Measurements from ENCODE around the gene UBE4A. TPM values are rescaled to one million over a fixed set of nuclear protein-coding genes. Genes with fewer than 3 reads are reported as not detected.
"Not testable (repeated sequence)": the region's sequence is repeated elsewhere in the genome, so short reads cannot be mapped to it uniquely, and the experiment has no call there.

UBE4A gene
- total and polyA plus RNA-seq, 10 of the 15 experiments (the other 5 are each of a cell fraction or from before 2014, with no cell fraction given) = 6.2 to 39.6 (median 30.3) TPM

DNA sequence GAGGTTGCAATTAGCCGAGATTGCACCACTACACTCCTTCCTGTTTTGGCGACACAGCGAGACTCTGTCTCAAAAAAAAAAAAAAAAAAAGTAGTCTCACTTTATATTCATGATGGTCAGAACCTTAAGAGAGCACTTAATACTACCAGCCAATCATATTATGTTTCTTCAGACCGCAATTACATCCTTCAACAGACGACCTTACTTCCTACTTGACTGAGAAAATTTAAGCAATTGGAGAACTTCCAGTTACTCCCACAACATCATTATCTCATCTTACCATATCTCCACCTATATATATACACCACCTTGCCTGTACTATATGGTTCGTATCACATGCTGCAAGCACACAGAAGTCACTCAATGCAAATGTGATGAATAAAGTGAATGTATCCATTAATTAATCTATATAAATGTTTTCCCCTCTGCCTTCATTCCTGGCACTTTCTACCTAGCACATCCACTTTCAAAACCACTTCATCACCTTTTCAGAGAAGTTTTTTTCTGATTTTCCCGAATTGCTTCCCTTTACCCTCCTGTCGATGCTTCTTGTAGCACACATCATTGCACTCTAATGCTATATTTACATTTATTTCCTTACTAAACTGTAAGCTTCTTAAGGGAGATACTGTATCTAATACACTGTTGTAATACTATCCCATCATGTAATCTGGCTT is 55.8 kb downstream of the UBE4A start (continued):
- no peak for TF ChIP-seq EGR1 (IDR thresholded peaks at IDR 0.05; ENCODE audit: borderline replicate concordance in 1 of 2, low read depth in 2 of 2, low read length in 2 of 2)
- TF ChIP-seq MEF2B (IDR thresholded peaks at IDR 0.05; ENCODE audit: partially characterized antibody, poor library complexity, severe bottlenecking) = no peak
- TF ChIP-seq MYB (IDR thresholded peaks at IDR 0.05; ENCODE audit: borderline replicate concordance, low read depth, low read length) = no peak
- TF ChIP-seq POU2F2 (IDR thresholded peaks at IDR 0.05; ENCODE audit: borderline replicate concordance, low read depth, low read length) = no peak
- no peak for TF ChIP-seq HDGF (IDR thresholded peaks at IDR 0.05)
- TF ChIP-seq, protein P1, sequence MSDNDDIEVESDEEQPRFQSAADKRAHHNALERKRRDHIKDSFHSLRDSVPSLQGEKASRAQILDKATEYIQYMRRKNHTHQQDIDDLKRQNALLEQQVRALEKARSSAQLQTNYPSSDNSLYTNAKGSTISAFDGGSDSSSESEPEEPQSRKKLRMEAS (IDR thresholded peaks at IDR 0.05; ENCODE audit: low read depth, low read length) = no peak
- TF ChIP-seq TCF3 (IDR thresholded peaks at IDR 0.05; ENCODE audit: borderline replicate concordance, insufficient read depth, low read depth, low read length) = no peak

DNA sequence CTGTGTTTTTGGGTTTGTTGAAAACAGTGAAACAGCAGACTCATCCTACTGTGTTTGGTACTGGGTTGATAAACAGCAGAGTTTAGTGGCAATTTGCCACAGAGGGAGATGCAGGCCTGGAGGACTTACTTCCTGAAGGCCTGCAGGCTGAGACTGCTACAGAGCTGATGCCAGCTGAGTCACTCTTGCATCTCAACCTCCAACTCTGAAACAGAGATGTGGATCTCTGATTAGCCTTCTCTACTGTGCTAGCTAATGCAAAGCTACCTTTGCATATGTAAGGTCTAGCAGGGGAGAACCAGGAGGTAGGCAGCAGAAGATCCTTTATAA is 56.3 kb downstream of the UBE4A start:
- FAIRE-seq = no peak
- CTCF ChIA-PET = interaction anchor here (1.0 kb wide), 1 partner anchor 9 kb away, joined by 3 read pairs; no protein-coding TSS in a partner anchor
- Histone ChIP-seq H3K4me3 (no peak overlapping the region), H2AFZ (ENCODE audit: control insufficient read depth, low read depth, low read length) (no peak overlapping the region), H3K79me2 (ENCODE audit: control insufficient read depth, insufficient read depth, low read length) (no peaks in the 10 kb centered on the region), H3K27ac (ENCODE audit: control insufficient read depth, insufficient read depth) (no peak overlapping the region), H3K4me2 (ENCODE audit: control insufficient read depth, insufficient read depth) (no peak overlapping the region), H3K9ac (ENCODE audit: control insufficient read depth, insufficient read depth, low read length) (no peak overlapping the region), H4K20me1 (ENCODE audit: control insufficient read depth, insufficient read depth) (no peaks in the 10 kb centered on the region), H3K4me1 (ENCODE audit: control insufficient read depth, insufficient read depth, low read length) (peaks cover 8% of the 10 kb centered on the region), H3K9me3 (replicated peaks; ENCODE audit: control insufficient read depth, insufficient read depth, low read length) (no peaks in the 10 kb centered on the region; the same call in 2 of the 3 replicates), H3K36me3 (ENCODE audit: control insufficient read depth in 2 of 2, insufficient read depth in 2 of 2, low read length in 1 of 2) (no peaks in the 10 kb centered on the region), H3K27me3 (replicated peaks in 1 of 2; ENCODE audit: control insufficient read depth in 2 of 2, insufficient read depth in 2 of 2, low read length in 1 of 2) (no peaks in the 10 kb centered on the region)
- intact Hi-C loops (cut with micrococcal nuclease; ENCODE audit: unreplicated experiment) = no loop called here
- ATAC-seq = no peak
- BruUV-seq (replicated peaks) = no TSS peak
- no peak for DNase-seq (ENCODE audit: low read depth, low spot score)
- RAD21 ChIA-PET (ENCODE audit: unreplicated experiment) = no interaction called here
- POLR2A ChIA-PET = no interaction called here
- SMC1A ChIA-PET (ENCODE audit: uncharacterized antibody, unreplicated experiment) = interaction anchor here (0.8 kb wide), 1 partner anchor 75 kb away, joined by 3 read pairs; no protein-coding TSS in a partner anchor
- TF ChIP-seq, protein P2, sequence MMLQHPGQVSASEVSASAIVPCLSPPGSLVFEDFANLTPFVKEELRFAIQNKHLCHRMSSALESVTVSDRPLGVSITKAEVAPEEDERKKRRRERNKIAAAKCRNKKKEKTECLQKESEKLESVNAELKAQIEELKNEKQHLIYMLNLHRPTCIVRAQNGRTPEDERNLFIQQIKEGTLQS (IDR thresholded peaks at IDR 0.05; ENCODE audit: borderline replicate concordance, extremely low read depth, low read depth, low read length) = no peak
- no peak for TF ChIP-seq CBFB (IDR thresholded peaks at IDR 0.05; ENCODE audit: low read depth)
- in situ Hi-C loops (cut with MboI) = no loop called here

DNA sequence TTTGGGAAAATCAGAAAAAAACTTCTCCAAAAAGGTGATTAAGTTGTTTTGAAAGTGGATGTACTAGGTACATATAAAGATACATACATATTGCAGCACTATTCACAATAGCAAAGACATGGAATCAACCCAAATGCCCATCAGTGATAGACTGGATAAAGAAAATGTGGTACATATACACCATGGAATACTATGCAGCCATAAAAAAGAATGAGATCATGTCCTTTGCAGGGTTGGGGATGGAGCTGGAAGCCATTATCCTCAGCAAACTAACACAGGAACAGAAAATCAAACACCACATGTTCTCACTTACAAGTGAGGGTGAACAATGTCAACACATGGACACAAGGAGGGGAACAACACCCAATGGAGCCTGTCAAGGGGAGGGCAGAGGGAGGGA is 57.5 kb downstream of the UBE4A start:
- H3K27me3 ChIP-seq (replicated peaks in 1 of 2; ENCODE audit: control insufficient read depth in 2 of 2, insufficient read depth in 2 of 2, low read length in 1 of 2); ATAC-seq; BruUV-seq (replicated peaks): not testable (repeated sequence)

More for the DNA sequence above, 57.5 kb downstream of the UBE4A start:
- in situ Hi-C loops (cut with MboI); H3K4me3 ChIP-seq; FAIRE-seq; H3K27ac ChIP-seq (ENCODE audit: control insufficient read depth, insufficient read depth); H4K20me1 ChIP-seq (ENCODE audit: control insufficient read depth, insufficient read depth); H3K4me1 ChIP-seq (ENCODE audit: control insufficient read depth, insufficient read depth, low read length); H2AFZ ChIP-seq (ENCODE audit: control insufficient read depth, low read depth, low read length); RAD21 ChIA-PET (ENCODE audit: unreplicated experiment); H3K9ac ChIP-seq (ENCODE audit: control insufficient read depth, insufficient read depth, low read length); POLR2A ChIA-PET; H3K9me3 ChIP-seq (replicated peaks; ENCODE audit: control insufficient read depth, insufficient read depth, low read length); intact Hi-C loops (cut with micrococcal nuclease; ENCODE audit: unreplicated experiment); SMC1A ChIA-PET (ENCODE audit: uncharacterized antibody, unreplicated experiment); H3K36me3 ChIP-seq (ENCODE audit: control insufficient read depth in 2 of 2, insufficient read depth in 2 of 2, low read length in 1 of 2); DNase-seq (ENCODE audit: low read depth, low spot score); CTCF ChIA-PET; H3K4me2 ChIP-seq (ENCODE audit: control insufficient read depth, insufficient read depth); H3K79me2 ChIP-seq (ENCODE audit: control insufficient read depth, insufficient read depth, low read length): not testable (repeated sequence)
